Measurements from ENCODE around the gene LRP1B. TPM values are rescaled to one million over a fixed set of nuclear protein-coding genes. Genes with fewer than 3 reads are reported as not detected.
A peak's percentile ranks its signal among the peaks of the same experiment; 100 is the strongest.

The LRP1B gene
- polyA plus RNA-seq, 2 of the 4 experiments (the other 2 are of a cell fraction): 0.03 TPM; not detected in 1

GRCh38 chr2:140650825-140651224 is 1480.0 kb downstream of the LRP1B start:
- Histone ChIP-seq H3K9me3 (no peaks in the 10 kb centered on the region), H3K27ac (peak overlapping the region; percentile 52 to 73), H3K4me2 (peak overlapping the region; percentile 47), H3K4me1 (peaks cover 15% of the 10 kb centered on the region; the same call in 2 of the 3 replicates), H3K4me3 (no peak overlapping the region)
- FAIRE-seq: no peak
- DNase-seq (ENCODE audit: low read depth in 1 of 2, low spot score in 1 of 2): peak in 1 of 2 experiments; percentile 41
- peak in 1 of 2 experiments; percentile 67; a peak in 2 of 6 replicates for ATAC-seq
- CTCF ChIA-PET: no interaction called here
- POLR2A ChIA-PET: no interaction called here
- 9% methylated on average over 3 of the region's 3 CpGs for WGBS (ENCODE audit: missing lambda C conversion rate)
- TF ChIP-seq, protein P1, sequence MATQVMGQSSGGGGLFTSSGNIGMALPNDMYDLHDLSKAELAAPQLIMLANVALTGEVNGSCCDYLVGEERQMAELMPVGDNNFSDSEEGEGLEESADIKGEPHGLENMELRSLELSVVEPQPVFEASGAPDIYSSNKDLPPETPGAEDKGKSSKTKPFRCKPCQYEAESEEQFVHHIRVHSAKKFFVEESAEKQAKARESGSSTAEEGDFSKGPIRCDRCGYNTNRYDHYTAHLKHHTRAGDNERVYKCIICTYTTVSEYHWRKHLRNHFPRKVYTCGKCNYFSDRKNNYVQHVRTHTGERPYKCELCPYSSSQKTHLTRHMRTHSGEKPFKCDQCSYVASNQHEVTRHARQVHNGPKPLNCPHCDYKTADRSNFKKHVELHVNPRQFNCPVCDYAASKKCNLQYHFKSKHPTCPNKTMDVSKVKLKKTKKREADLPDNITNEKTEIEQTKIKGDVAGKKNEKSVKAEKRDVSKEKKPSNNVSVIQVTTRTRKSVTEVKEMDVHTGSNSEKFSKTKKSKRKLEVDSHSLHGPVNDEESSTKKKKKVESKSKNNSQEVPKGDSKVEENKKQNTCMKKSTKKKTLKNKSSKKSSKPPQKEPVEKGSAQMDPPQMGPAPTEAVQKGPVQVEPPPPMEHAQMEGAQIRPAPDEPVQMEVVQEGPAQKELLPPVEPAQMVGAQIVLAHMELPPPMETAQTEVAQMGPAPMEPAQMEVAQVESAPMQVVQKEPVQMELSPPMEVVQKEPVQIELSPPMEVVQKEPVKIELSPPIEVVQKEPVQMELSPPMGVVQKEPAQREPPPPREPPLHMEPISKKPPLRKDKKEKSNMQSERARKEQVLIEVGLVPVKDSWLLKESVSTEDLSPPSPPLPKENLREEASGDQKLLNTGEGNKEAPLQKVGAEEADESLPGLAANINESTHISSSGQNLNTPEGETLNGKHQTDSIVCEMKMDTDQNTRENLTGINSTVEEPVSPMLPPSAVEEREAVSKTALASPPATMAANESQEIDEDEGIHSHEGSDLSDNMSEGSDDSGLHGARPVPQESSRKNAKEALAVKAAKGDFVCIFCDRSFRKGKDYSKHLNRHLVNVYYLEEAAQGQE (IDR thresholded peaks at IDR 0.05): no peak
- TF ChIP-seq KDM5A (IDR thresholded peaks at IDR 0.05): no peak
- no peak for TF ChIP-seq ZNF302 (CRISPR knock-in tag; IDR thresholded peaks at IDR 0.05)
- no peak for TF ChIP-seq ESRRA (IDR thresholded peaks at IDR 0.05; ENCODE audit: borderline replicate concordance, low read length)
- no peak for TF ChIP-seq CBX8 (IDR thresholded peaks at IDR 0.05)
- TF ChIP-seq FOXS1 (CRISPR knock-in tag; IDR thresholded peaks at IDR 0.05): peak; percentile 80; the same call in 1 of the 2 replicates
- TF ChIP-seq ZFP36 (IDR thresholded peaks at IDR 0.05; ENCODE audit: borderline replicate concordance, partially characterized antibody): no peak
- no peak for TF ChIP-seq BCL3 (IDR thresholded peaks at IDR 0.05)
- TF ChIP-seq RARB (CRISPR knock-in tag; IDR thresholded peaks at IDR 0.05): no peak
- TF ChIP-seq, protein P2, sequence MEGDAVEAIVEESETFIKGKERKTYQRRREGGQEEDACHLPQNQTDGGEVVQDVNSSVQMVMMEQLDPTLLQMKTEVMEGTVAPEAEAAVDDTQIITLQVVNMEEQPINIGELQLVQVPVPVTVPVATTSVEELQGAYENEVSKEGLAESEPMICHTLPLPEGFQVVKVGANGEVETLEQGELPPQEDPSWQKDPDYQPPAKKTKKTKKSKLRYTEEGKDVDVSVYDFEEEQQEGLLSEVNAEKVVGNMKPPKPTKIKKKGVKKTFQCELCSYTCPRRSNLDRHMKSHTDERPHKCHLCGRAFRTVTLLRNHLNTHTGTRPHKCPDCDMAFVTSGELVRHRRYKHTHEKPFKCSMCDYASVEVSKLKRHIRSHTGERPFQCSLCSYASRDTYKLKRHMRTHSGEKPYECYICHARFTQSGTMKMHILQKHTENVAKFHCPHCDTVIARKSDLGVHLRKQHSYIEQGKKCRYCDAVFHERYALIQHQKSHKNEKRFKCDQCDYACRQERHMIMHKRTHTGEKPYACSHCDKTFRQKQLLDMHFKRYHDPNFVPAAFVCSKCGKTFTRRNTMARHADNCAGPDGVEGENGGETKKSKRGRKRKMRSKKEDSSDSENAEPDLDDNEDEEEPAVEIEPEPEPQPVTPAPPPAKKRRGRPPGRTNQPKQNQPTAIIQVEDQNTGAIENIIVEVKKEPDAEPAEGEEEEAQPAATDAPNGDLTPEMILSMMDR (IDR thresholded peaks at IDR 0.05): no peak
- no peak for TF ChIP-seq SREBF2 (IDR thresholded peaks at IDR 0.05)
- no peak; the same call in 1 of the 2 replicates for TF ChIP-seq FOSL2 (IDR thresholded peaks at IDR 0.05)
- peak; percentile 69; the same call in 1 of the 2 replicates for TF ChIP-seq FOSL2 (CRISPR knock-in tag; IDR thresholded peaks at IDR 0.05)
- TF ChIP-seq GATA3 (IDR thresholded peaks at IDR 0.05; ENCODE audit: borderline replicate concordance): peak; percentile 57; the same call in 1 of the 2 replicates
- no peak for TF ChIP-seq ATOH8 (CRISPR knock-in tag; IDR thresholded peaks at IDR 0.05; ENCODE audit: low read depth)
- no peak for TF ChIP-seq MYC (IDR thresholded peaks at IDR 0.05; ENCODE audit: borderline replicate concordance, low read length)
- no peak for TF ChIP-seq CEBPB (IDR thresholded peaks at IDR 0.05)
- TF ChIP-seq EP300 (IDR thresholded peaks at IDR 0.05): no peak
- no peak for TF ChIP-seq RCOR1 (IDR thresholded peaks at IDR 0.05; ENCODE audit: low read depth, low read length)
- no peak for TF ChIP-seq ZC3H11A (IDR thresholded peaks at IDR 0.05)
- TF ChIP-seq RFX5 (IDR thresholded peaks at IDR 0.05): no peak
- no peak for TF ChIP-seq NPAS2 (CRISPR knock-in tag; IDR thresholded peaks at IDR 0.05; ENCODE audit: borderline replicate concordance)
- TF ChIP-seq MAX (IDR thresholded peaks at IDR 0.05): no peak
- no peak for TF ChIP-seq PHF8 (IDR thresholded peaks at IDR 0.05; ENCODE audit: borderline replicate concordance, low read depth)
- TF ChIP-seq, protein P3, sequence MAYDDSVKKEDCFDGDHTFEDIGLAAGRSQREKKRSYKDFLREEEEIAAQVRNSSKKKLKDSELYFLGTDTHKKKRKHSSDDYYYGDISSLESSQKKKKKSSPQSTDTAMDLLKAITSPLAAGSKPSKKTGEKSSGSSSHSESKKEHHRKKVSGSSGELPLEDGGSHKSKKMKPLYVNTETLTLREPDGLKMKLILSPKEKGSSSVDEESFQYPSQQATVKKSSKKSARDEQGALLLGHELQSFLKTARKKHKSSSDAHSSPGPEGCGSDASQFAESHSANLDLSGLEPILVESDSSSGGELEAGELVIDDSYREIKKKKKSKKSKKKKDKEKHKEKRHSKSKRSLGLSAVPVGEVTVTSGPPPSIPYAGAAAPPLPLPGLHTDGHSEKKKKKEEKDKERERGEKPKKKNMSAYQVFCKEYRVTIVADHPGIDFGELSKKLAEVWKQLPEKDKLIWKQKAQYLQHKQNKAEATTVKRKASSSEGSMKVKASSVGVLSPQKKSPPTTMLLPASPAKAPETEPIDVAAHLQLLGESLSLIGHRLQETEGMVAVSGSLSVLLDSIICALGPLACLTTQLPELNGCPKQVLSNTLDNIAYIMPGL (CRISPR knock-in tag; IDR thresholded peaks at IDR 0.05; ENCODE audit: borderline replicate concordance): no peak
- TF ChIP-seq PBX3 (IDR thresholded peaks at IDR 0.05): no peak
- peak; percentile 49 for TF ChIP-seq JUNB (IDR thresholded peaks at IDR 0.05)
- TF ChIP-seq CHD2 (IDR thresholded peaks at IDR 0.05; ENCODE audit: low read length, partially characterized antibody): no peak
- no peak for TF ChIP-seq E2F6 (IDR thresholded peaks at IDR 0.05; ENCODE audit: borderline replicate concordance, low read depth)

Measured in A549 (cell line).